B cell (primary cell): ENCODE data around the gene GIPC3.

Experiments
- CTCF ChIP-seq: fragments of 200-600 bp; IDR thresholded peaks from one replicate; pipeline ENCODE4 v1.8.0; 2022; ENCODE audit warnings: antibody characterized with exemption, mild to moderate bottlenecking
- EZH2 ChIP-seq: IDR thresholded peaks from 2 replicates; pipeline ENCODE4 v1.6.1; 2012; ENCODE audit warnings: borderline replicate concordance, low read depth, mild to moderate bottlenecking, moderate library complexity, low read length; ENCODE audit not compliant: insufficient read depth, poor library complexity, severe bottlenecking

GRCh38 chr19:3613818-3614661 lies 28.8 kb downstream of the GIPC3 start:
- TF ChIP-seq CTCF: no peak
- TF ChIP-seq EZH2: no peak
